ENCODE data around the gene MTMR10. TPM values are rescaled to one million over a fixed set of nuclear protein-coding genes. Genes with fewer than 3 reads are reported as not detected.

The MTMR10 gene
- polyA plus RNA-seq, 1 donor = 26.8 TPM

- 94% methylated on average over 3 of the region's 7 CpGs for WGBS (ENCODE audit: insufficient coverage, low lambda C conversion rate)
- Histone ChIP-seq H3K4me3 (ENCODE audit: low read length) (peak overlapping the region; percentile 74), H3K4me1 (ENCODE audit: control insufficient read depth, insufficient read depth, low read length) (peaks cover 12% of the 10 kb centered on the region), H3K36me3 (ENCODE audit: control insufficient read depth, insufficient read depth, low read length) (peaks cover 4% of the 10 kb centered on the region), H3K27ac (ENCODE audit: low read length) (peak overlapping the region; percentile 88), H3K27me3 (ENCODE audit: control insufficient read depth, insufficient read depth, low read length) (no peaks in the 10 kb centered on the region), H3K9me3 (ENCODE audit: control insufficient read depth, low read depth, low read length) (no peaks in the 10 kb centered on the region)
- no peak for DNase-seq
Observed at GRCh38 chr15:30992249-30992864, 929 bp upstream of the MTMR10 start.

- peaks cover 12% of the 10 kb centered on the region for H3K36me3 ChIP-seq (ENCODE audit: control insufficient read depth, insufficient read depth, low read length)
- H3K4me1 ChIP-seq (ENCODE audit: control insufficient read depth, insufficient read depth, low read length) = peaks cover 12% of the 10 kb centered on the region
- no peaks in the 10 kb centered on the region for H3K27me3 ChIP-seq (ENCODE audit: control insufficient read depth, insufficient read depth, low read length)
- H3K27ac ChIP-seq (ENCODE audit: low read length) = peak overlapping the region; percentile 98
- H3K9me3 ChIP-seq (ENCODE audit: control insufficient read depth, low read depth, low read length) = no peaks in the 10 kb centered on the region
- H3K4me3 ChIP-seq (ENCODE audit: low read length) = peak overlapping the region; percentile 80
- WGBS (ENCODE audit: insufficient coverage, low lambda C conversion rate) = 0% methylated on average over 1 of the region's 24 CpGs
- DNase-seq = peak in 1 of 2 donors; percentile 61
Observed at GRCh38 chr15:30990446-30991254, 778 bp downstream of the MTMR10 start.

- H3K4me1 ChIP-seq (ENCODE audit: control insufficient read depth, insufficient read depth, low read length) = peaks cover 12% of the 10 kb centered on the region
- peaks cover 18% of the 10 kb centered on the region for H3K36me3 ChIP-seq (ENCODE audit: control insufficient read depth, insufficient read depth, low read length)
- H3K27me3 ChIP-seq (ENCODE audit: control insufficient read depth, insufficient read depth, low read length) = no peaks in the 10 kb centered on the region
- peak overlapping the region; percentile 80 for H3K4me3 ChIP-seq (ENCODE audit: low read length)
- WGBS (ENCODE audit: insufficient coverage, low lambda C conversion rate) = no CpG with 5 or more reads among the region's 2 CpGs
- peak overlapping the region; percentile 98 for H3K27ac ChIP-seq (ENCODE audit: low read length)
- no peak for DNase-seq
- no peaks in the 10 kb centered on the region for H3K9me3 ChIP-seq (ENCODE audit: control insufficient read depth, low read depth, low read length)
Observed at GRCh38 chr15:30990036-30990435, 1.4 kb downstream of the MTMR10 start.

- DNase-seq = no peak
- Histone ChIP-seq H3K36me3 (ENCODE audit: control insufficient read depth, insufficient read depth, low read length) (peaks cover 40% of the 10 kb centered on the region), H3K4me1 (ENCODE audit: control insufficient read depth, insufficient read depth, low read length) (peaks cover 10% of the 10 kb centered on the region), H3K4me3 (ENCODE audit: low read length) (no peak overlapping the region), H3K27ac (ENCODE audit: low read length) (no peak overlapping the region), H3K27me3 (ENCODE audit: control insufficient read depth, insufficient read depth, low read length) (no peaks in the 10 kb centered on the region), H3K9me3 (ENCODE audit: control insufficient read depth, low read depth, low read length) (no peaks in the 10 kb centered on the region)
- WGBS (ENCODE audit: insufficient coverage, low lambda C conversion rate) = no CpG with 5 or more reads among the region's 3 CpGs
Observed at GRCh38 chr15:30985081-30985531, 6.3 kb downstream of the MTMR10 start.

- Histone ChIP-seq H3K36me3 (ENCODE audit: control insufficient read depth, insufficient read depth, low read length) (peaks cover 46% of the 10 kb centered on the region), H3K4me3 (ENCODE audit: low read length) (no peak overlapping the region)
- WGBS (ENCODE audit: insufficient coverage, low lambda C conversion rate) = 83% methylated on average over 2 of the region's 6 CpGs
Observed at GRCh38 chr15:30984542-30984941, 6.9 kb downstream of the MTMR10 start.

GRCh38 chr15:30984118-30984517 lies 7.3 kb downstream of the MTMR10 start:
- H3K4me3 ChIP-seq (ENCODE audit: low read length) = no peak overlapping the region
- peaks cover 47% of the 10 kb centered on the region for H3K36me3 ChIP-seq (ENCODE audit: control insufficient read depth, insufficient read depth, low read length)
- no peaks in the 10 kb centered on the region for H3K9me3 ChIP-seq (ENCODE audit: control insufficient read depth, low read depth, low read length)
- no CpG with 5 or more reads among the region's 3 CpGs for WGBS (ENCODE audit: insufficient coverage, low lambda C conversion rate)
- H3K27ac ChIP-seq (ENCODE audit: low read length) = no peak overlapping the region
- H3K4me1 ChIP-seq (ENCODE audit: control insufficient read depth, insufficient read depth, low read length) = peaks cover 4% of the 10 kb centered on the region
- H3K27me3 ChIP-seq (ENCODE audit: control insufficient read depth, insufficient read depth, low read length) = no peaks in the 10 kb centered on the region
- DNase-seq = no peak

More at GRCh38 chr15:30984542-30984941, 6.9 kb downstream of the MTMR10 start:
- Histone ChIP-seq H3K4me1 (ENCODE audit: control insufficient read depth, insufficient read depth, low read length) (peaks cover 4% of the 10 kb centered on the region), H3K27ac (ENCODE audit: low read length) (no peak overlapping the region), H3K9me3 (ENCODE audit: control insufficient read depth, low read depth, low read length) (no peaks in the 10 kb centered on the region), H3K27me3 (ENCODE audit: control insufficient read depth, insufficient read depth, low read length) (no peaks in the 10 kb centered on the region)
- DNase-seq = no peak

- no peak for DNase-seq
- Histone ChIP-seq H3K27ac (ENCODE audit: low read length) (no peak overlapping the region), H3K4me3 (ENCODE audit: low read length) (no peak overlapping the region), H3K4me1 (ENCODE audit: control insufficient read depth, insufficient read depth, low read length) (no peaks in the 10 kb centered on the region), H3K36me3 (ENCODE audit: control insufficient read depth, insufficient read depth, low read length) (peaks cover 35% of the 10 kb centered on the region), H3K9me3 (ENCODE audit: control insufficient read depth, low read depth, low read length) (no peaks in the 10 kb centered on the region), H3K27me3 (ENCODE audit: control insufficient read depth, insufficient read depth, low read length) (no peaks in the 10 kb centered on the region)
- no CpG with 5 or more reads among the region's 5 CpGs for WGBS (ENCODE audit: insufficient coverage, low lambda C conversion rate)
Observed at GRCh38 chr15:30979457-30979856, 12.0 kb downstream of the MTMR10 start.

GRCh38 chr15:30978328-30978727 lies 13.1 kb downstream of the MTMR10 start:
- DNase-seq = no peak
- Histone ChIP-seq H3K27ac (ENCODE audit: low read length) (no peak overlapping the region), H3K9me3 (ENCODE audit: control insufficient read depth, low read depth, low read length) (no peaks in the 10 kb centered on the region), H3K27me3 (ENCODE audit: control insufficient read depth, insufficient read depth, low read length) (no peaks in the 10 kb centered on the region), H3K4me3 (ENCODE audit: low read length) (no peak overlapping the region), H3K36me3 (ENCODE audit: control insufficient read depth, insufficient read depth, low read length) (peaks cover 40% of the 10 kb centered on the region), H3K4me1 (ENCODE audit: control insufficient read depth, insufficient read depth, low read length) (no peaks in the 10 kb centered on the region)

- Histone ChIP-seq H3K4me1 (ENCODE audit: control insufficient read depth, insufficient read depth, low read length) (no peaks in the 10 kb centered on the region), H3K36me3 (ENCODE audit: control insufficient read depth, insufficient read depth, low read length) (peaks cover 30% of the 10 kb centered on the region), H3K9me3 (ENCODE audit: control insufficient read depth, low read depth, low read length) (no peaks in the 10 kb centered on the region), H3K27ac (ENCODE audit: low read length) (no peak overlapping the region), H3K27me3 (ENCODE audit: control insufficient read depth, insufficient read depth, low read length) (no peaks in the 10 kb centered on the region), H3K4me3 (ENCODE audit: low read length) (no peak overlapping the region)
- DNase-seq = no peak
- 100% methylated on average over 4 of the region's 5 CpGs for WGBS (ENCODE audit: insufficient coverage, low lambda C conversion rate)
Observed at GRCh38 chr15:30974112-30974511, 17.3 kb downstream of the MTMR10 start.

- no peaks in the 10 kb centered on the region for H3K4me1 ChIP-seq (ENCODE audit: control insufficient read depth, insufficient read depth, low read length)
- peaks cover 30% of the 10 kb centered on the region for H3K36me3 ChIP-seq (ENCODE audit: control insufficient read depth, insufficient read depth, low read length)
- DNase-seq = no peak
- H3K9me3 ChIP-seq (ENCODE audit: control insufficient read depth, low read depth, low read length) = no peaks in the 10 kb centered on the region
- WGBS (ENCODE audit: insufficient coverage, low lambda C conversion rate) = 92% methylated on average over 2 of the region's 4 CpGs
- no peak overlapping the region for H3K27ac ChIP-seq (ENCODE audit: low read length)
- H3K27me3 ChIP-seq (ENCODE audit: control insufficient read depth, insufficient read depth, low read length) = no peaks in the 10 kb centered on the region
- no peak overlapping the region for H3K4me3 ChIP-seq (ENCODE audit: low read length)
Observed at GRCh38 chr15:30973379-30973778, 18.0 kb downstream of the MTMR10 start.
